Stimulated activated CD4-positive, alpha-beta T cell treated with anti-CD3 and anti-CD28 coated beads, Interleukin-4, amount 100 ng/mL, for 24 hours (primary cell): ENCODE results near the gene STIP1.
A peak's percentile ranks its signal among the peaks of the same experiment; 100 is the strongest.

Source experiments
- DNase-seq: peaks from one replicate; pipeline ENCODE4 v3.0.0-alpha.2; 2020

Gene STIP1

DNA sequence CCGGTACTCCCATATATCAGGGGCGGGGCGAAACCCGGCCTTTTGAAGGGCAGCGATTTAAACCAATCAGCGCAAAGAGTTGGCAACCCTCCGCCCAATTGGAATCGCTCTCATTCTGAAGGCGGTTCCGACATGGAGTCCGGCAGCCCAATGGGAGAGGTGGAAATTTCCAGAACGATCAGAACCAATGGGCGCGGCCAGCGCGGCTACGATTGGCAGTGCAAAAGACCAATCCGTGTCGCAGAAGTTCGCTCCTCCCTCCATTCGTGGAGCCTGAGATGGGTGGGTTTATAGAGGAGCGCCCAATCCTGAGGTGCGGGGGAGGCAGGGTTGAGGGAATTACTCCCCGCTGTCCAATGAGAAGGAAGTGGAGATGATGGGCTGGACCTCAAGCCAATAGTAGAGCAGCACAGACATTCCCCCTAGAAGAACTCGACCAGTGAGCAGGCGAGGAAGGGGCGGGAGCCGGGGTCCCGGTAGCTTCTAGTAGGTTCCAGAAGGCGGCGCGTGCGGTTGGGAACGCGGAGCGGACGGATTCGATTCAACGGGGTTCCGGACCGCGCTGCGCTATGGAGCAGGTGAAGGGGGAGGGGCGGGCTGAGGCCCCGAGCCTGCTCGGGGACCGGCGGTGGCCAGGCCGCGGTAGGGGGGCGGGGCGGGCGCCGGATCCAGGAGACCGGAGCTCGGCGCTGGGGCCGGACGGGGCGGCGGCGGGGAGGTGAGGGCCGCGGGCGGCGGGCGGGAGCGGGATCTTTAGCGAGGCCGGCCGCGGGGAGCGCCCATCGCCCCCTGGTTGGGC is at the start of gene STIP1:
STIP1 (plus strand) TSS at position 479 of the 799 bp plus-strand sequence; CDS start at position 570, 91 bp downstream.
- DNase-seq: peak; percentile 99

DNA sequence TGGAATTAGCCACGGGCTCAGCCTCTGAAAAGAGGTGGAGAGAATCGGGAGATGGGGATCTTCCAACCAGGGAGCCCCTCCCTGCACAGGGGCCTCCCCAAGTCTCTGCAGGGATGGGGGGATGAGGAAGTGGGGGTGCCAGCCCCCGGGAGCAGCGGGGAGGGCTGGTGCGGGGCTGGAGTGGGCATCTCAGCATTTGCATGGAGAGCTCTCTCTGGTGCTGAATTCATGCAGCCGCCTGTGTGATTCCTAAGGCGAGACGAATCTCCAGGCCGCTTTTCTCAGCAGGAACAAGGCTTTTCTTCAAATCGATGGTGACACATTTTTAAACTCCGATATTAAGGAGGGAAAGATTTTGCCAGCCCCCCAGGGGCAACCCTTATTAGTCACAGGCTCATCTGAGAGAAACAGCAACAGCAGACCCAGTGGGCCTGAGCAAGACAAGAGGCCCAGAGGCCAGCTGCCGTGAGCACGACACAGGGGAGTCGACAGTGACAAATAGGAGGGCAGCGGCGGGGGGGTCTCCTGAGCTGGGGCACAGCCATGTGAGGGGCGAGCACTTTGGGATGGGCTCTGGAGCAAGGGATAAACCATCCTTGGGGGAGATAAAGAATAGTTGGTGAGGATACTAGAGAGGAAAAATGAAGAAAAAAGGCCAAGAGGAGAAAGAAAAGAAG is 49.1 kb upstream of the STIP1 start:
- no peak for DNase-seq

DNA sequence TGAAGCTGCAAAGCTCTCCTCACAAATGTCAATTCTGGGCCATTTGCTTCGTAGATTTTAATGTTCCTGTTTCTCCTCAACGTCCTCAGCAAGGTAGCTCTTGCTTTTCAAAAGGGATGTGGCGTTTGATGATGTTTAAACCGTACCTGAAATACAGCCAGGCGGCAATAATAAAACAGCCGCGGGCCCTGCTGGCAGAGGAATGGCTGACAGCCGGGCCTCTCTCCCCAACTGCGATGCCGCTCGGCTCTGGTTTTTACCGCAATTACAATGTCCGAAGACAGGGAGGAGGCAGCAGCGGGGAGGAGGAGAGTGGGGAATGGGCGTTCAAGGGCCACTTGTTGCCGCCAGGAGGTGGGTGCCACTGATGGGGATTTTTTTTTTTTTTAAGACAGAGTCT is 47.6 kb upstream of the STIP1 start:
- no peak for DNase-seq

DNA sequence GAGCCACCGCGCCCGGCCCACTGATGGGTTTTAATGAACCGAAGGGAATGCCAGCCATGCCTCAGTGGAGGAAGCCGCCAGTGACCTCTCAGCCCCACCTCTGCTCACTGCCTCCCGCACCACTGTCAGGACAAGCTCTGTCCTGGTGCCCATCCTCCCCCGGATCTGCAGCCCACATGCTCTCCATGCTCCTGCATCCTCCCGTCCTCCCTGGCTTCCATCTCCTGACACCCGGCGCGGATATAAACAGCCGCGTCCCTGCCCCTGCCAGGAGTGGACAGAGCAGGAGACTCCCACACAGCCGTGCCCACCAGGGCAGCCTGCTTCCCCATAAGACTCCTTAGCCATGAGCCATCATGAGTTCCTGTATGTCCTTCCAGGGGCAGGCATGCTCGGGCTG is 46.9 kb upstream of the STIP1 start:
- no peak for DNase-seq

DNA sequence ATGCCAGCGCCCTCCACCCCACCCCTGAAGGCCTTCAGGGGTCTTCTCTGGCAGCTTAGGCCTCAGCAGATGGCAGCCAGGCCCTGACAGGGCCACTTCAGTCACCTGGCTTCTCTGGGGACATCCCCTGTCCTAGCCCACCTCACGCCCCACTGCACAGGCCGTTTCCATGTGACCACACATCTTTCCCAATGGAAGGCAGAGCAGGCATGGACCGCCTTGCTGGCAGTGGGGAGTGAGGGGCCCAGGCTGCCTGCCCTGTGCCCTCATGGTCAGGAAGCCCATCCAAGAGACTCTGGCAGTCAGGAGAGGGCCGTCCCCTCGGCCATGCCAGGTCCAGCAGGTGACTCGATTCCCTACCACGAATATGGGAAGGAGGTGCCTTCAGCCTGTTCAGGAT is 45.9 kb upstream of the STIP1 start:
- DNase-seq: no peak

DNA sequence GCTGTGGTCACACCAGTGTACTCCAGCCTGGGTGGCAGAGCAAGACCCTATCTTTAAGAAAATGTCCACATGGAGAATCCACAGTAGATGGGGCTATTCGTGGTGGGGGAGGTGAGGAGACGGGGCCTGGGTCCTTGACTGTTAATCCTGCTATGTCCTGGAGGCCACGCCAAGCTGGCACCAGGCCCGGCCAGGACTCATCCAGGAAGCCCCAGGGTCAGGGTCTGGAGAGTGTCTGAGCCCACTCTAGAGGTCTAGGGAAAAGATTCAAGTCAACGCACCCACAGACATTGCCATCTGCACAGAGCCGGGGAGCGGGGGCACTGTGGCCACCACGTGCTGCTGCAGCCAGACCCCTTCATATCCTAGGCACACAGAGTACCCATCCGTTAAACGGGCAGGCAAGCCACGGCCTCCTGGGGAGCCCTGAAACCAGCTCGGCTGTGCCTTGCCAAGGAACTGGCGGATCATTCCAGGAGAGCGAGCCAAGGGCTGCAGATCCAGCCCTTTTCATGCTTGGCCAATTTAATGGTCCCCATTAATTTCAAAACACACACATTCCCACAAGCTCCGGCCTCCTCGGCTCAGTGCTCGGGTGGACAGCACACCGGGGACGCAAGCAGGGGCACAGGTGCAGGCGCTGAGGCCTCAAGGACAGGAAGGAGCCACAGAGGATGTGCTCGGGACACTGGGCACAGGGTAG is 44.7 kb upstream of the STIP1 start:
- no peak for DNase-seq

DNA sequence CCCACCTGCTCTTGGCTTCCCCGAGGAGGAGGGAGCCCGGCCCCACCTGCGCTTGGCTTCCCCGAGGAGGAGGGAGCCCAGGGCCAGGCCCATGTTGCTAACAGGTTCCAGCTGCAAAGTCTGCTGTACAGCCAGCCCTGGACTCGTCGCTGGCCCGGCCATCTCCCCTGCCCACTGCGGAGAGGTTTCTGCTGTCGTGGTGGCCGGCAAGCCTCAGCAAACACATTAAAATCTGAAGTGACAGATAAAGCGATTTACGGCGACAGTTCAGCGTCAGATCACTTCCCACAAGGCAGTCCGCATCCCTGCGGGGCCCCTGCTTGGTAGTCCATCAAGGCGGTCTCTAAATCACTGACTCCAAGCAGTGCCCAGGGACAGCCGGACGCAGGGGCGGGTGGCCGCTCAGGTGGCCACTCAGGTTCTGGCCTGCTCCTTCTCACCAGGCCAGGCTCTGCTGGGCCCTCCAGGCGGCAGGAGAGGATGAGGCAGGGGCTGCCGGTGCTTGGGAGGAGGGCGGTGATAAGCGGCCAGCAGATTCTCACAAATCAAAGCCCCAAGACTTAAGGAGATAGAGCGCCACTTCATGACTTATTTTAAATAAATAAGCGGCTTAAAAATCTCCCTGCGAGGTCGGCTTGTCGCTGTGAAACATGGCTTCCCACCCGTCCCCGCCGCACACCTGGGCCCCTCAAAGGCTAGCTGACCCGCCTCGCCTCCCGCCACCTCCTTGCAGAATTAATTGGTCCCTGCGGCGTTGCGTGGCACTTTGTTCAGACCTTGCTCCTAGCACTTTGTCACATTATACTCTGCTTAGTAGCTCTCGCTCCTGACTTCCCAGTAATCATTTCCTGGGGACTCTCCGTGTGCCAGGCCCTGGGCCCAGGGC is 41.1 kb upstream of the STIP1 start:
- DNase-seq: no peak

DNA sequence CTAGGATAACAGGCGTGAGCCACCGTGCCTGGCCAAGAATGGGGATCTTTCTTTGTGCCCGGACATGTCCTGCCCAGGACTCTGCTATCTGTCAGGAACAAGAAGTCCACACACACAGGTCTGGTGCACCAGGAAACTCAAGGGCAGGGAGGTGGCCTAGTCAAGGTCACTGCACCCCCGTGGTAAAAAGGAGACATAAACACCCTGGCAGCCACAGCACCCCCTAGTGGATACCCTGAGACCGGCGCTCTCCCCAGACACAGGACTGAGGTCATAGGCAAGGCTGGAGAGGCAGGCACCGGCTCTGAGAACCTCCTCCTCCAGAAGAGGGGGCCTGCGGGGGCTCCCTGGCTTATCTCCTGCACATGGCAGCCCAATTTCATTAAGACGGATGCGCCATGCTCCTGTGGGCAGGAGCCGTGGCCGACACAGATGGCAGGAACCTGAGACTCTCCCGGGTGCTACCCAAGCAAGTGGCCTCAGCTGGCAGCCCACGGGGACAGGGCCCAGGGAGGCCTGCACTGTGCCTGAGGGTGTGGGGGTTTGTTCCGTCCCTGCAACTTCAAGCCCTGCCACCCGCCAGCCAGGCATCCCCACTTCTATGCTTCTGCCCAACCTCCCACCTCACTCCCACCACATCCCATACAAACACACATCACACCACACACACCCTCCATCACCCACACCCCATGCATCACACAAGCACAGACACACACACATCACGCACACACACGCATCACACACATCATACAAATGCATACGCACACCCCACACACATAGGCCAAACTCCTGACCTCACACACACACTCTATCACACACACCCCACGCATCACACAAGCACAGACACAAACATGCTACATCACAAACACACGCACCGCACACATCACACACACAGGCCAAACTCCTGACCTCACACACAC is 39.7 kb upstream of the STIP1 start:
- peak; percentile 65 for DNase-seq

DNA sequence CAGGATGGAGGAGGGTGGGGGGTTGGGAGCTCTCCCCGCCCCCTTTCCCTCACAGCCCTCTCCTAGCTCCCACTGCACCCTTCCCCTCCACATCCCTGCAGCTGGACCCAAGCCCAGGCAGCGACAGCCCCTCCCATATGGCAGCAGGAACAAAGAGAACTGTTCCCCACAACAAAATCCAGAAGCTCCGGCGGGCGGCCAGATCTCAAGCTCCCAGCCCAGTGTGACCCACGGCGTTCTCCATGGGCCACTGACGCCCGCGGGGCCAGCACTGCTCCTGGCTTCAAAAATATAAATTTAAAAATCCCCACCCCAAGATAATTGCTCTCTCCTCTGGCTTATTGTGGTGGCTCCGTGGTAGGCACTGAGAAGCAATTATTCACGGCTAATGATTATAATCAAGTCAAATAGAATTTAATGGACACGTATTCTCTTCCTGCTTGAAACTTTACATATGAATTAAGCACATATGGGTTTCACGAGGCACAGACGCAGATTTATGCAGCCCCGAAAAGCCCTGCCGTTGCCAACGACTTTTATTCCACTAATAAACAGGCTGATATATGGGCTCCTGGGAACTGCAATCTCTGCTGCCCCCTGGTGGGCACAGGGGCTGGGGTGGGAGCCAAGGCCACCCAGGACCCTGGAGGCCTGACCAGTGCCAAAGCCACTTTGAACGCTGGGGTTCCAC is 37.6 kb upstream of the STIP1 start:
- peak; percentile 77 for DNase-seq

DNA sequence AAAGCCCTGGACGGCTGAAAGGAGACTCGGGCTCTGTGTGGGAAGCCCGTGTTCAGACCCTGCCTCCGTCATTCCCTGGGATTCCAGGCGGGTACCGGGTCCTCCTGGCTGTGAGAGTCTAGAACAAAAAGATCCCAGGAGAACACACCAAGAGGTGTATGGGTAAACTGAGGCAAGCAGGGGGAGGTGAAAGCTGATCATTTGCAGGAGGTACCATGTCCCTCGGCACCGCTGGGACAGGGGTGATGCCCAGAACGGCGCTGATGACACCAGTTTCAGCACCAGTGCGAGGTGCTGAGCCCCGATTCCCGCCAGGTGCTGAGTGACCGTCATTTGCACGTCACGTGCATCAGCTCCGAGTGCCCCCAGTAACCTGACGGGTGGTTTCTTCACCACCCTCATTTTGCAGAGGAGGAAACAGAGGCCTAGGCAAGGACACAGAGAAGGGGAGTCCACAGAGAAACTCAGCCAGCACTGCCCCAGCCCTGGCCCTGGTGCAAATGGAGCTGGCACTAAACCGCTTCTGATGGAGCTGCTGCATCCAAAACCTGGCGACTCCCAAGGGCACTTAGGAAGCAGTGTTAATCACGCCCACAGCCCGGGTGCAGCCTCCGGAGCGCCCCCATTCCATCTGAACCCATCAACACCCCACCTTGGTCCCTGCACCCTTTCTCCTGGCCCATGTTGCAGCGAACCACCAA is 36.9 kb upstream of the STIP1 start:
- no peak for DNase-seq

DNA sequence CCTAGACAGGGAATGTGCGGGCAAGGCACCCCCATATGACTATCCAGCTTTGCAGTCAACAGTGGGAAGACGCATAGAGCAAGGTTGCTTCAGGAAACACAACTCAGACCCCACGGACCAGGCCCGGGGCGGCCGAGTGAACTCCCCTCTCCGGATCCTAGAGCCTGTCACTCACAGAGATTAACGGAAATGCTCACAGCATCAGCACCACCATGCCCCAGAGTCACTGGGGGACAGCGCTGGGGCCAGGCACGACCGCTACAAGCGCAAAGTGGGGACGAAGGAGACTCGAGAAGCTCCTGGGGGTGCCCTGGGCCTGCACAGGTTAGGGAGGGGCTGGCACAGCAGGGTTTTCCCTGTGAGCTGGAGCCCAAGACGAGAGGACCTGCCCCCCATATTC is 35.9 kb upstream of the STIP1 start:
- no peak for DNase-seq

DNA sequence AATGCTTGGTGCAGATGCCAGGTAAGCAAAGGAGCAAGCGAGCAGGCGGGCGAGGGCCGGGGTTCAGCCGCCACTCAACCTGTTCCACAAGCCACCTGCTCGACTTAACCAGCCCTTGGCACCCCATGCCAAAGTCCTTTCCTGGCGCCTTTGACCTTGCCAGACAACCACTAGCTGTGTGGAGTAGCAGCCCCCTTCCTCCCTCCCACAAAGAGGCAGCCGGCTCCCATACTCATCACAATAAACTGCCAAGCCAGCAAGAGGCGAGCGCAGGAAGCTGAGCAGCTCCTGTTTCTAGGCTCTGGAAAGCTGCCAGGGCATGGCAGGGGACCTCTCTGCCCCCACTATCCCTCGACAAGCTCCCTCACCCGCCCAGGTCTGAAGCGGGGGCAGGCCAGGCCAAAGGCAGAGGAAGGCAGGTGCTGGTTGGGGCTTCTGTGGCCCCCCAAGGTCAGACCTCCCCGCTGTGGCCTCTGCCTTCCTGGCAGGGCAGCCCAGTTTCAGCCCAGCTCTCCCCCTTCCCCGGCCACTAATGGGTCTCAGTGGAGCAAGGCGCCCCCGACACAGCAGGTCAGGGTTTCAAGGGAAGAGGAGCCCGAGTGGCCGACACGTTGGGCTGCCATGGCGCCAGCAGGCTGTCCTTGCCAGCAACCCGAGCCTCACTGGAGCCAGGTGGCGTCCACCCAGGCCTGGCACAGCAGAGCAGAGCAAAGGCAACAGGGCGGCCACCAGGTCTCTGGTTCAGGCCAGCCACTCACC is 35.3 kb upstream of the STIP1 start:
- DNase-seq: no peak

DNA sequence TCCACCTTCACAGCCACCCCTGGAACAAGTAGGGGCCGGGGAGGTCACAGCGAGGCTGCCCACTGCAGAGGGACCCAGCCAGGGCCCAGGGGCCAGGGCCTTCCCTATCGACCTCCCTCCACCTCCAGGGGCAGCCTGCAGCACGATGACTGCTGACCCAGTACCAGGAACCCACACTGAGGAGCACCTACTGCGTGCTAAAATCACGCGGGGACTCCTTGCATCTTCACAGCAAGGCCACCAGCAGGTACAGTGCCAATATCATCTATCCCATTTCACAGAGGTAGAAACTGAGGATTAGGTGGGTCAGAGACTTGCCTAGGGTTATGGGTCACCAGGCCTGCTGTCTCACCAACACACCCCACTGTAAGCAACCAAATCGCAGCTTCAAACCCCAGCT is 34.6 kb upstream of the STIP1 start:
- no peak for DNase-seq

DNA sequence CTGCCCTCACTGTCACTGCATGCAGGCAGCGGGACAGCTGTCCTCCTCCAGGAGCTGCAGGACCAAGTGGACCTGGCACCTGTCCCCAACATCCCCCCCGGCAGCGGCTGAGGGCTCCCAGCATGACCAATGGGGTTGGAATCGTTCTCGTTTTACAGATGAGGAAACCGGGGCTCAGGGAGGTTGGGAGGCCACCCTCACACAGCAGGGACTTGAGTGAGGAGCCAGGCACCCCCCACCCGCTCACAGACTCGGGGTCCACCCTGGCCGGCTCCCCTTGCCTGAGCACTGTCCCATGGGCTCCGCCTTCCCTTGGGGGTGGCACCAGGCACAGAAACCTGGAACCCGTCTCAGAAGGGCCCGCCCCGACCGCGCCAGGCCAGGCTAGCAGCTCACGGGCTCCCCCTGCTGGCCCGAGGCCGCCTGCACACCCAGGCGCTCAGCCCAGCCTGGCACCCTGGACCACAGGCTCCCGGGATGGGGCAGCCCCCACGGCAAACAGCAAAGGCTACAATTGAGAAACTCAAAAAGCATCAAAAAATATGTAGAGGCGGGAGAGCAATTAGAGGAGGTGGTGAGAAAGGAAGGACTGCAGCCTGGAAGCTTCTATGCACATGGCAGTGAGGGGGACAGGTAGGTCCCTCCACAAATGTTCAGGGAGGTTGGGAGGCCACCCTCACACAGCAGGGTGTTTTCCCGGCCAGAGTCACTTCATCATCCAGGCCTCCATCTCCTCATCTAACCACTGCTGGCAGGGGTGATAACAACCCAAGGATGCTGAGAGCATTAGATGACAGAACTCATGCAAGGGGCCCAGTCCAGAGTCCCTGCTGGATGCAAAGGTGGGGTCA is 32.9 kb upstream of the STIP1 start:
- DNase-seq: peak; percentile 69

DNA sequence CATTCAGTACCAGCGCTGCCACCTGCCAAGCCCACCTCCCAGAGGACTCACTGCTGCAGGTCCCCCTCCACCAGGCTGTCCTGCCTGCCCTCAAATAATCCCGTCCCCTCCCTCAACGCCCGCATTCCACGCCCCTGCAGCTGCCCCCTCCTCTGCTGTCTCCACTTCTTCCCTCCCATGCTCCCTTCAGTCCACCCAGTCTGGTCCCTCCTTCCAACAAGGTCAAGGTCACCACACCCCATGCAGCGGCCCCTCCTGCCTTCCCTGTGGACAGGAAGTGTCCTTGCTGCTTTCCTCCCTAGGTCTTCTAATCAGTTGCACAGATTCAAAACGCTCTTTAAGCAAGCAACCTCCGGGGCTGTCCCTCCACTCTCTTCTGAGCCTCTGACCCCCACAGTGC is 32.2 kb upstream of the STIP1 start:
- DNase-seq: no peak

DNA sequence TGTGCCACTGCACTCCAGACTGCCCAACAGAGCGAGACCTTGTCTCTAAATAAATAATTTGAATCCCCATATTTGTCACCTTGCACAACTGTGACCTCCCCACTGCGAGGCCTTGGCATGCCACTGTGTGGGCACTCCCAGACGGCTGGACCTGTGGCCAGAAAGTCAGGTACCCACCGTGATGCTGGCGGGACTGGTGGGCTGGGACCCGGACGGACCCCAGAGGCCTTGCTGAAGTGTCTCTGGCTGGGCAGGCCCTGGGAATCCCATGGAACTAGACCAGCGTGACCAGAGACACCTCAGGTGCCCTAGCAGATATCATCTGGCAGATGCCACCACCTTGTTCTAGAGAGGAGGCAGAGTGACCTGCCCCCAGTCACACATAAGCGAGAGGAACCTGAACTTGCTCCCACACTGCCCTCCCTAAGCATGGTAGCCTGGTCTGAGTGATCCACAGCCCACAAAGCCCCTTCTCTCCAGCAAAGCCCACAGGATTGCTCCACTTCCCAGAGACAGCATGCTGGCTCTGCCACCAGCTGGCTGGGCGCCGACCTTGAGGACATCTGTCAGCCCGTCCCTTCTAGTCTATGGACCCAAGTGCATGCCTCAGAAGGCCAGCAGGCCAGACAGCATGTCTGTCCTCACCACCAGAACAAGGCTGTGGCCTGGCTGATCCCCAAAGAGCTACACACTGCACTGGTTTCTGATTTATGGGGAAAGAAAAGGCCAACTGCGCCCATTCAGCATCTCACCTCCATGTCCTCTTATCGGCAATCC is 29.5 kb upstream of the STIP1 start:
- DNase-seq: no peak

DNA sequence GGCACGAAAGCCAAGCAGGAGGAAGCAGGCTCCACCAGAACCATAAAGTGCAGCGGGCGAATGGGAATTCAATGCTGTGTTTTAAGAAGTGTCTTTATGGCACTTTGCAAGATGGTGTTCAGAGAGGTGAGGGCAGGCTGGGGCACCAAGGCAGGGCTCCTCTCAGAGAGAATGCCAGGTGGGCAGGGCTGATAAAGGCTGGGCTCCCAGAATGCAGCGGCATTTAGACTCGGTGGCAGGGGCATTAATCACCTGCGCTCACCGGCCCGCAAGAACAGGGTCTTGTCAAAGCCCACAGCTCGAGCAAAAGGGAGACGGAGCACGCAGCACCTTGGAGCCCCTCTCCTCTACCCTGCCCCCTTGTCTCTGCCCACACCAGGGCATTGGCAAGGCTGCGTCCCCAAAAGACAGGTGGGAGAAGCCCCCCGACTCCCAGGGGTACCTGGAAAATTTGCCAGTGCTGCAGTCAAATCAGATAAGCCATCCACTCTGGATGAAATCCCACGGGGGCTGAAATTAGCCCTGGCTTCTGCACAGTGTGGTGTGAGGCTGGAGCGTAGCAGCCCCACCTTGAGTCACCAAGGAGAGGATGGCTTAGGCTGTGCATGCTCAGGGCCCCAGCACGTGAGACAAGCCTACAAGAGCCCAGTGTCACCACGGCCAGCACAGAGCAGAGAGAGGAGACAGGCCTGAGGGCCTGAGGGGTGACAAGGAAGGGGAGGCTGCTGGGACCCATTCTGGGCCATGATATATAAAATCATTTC is 28.2 kb upstream of the STIP1 start:
- DNase-seq: no peak
